ENCODE data around the gene SYCE1. TPM values are rescaled to one million over a fixed set of nuclear protein-coding genes. Genes with fewer than 3 reads are reported as not detected.
A peak's percentile ranks its signal among the peaks of the same experiment; 100 is the strongest.

SYCE1 gene
- total RNA-seq, 1 donor from 2014 or later = 2.4 TPM

DNA sequence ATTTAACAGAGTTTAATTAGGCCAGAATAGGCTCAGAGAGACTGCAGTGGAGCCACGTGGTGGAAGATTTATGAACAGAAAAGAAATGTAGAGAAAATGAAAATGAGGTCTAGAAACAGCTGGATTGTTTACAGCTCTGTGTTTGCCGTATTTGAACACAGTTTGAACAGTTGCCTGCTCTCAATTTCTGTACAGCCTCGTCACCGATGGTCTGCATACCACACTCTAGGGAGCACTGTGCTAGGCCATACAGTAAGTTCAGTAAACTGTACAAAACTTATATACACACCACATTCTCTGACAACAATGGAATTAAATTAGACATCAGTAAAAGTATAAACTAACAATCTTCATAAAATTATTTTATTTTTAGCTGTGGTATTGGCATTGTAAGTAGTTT, 49.3 kb downstream of the SYCE1 start:
- DNase-seq (ENCODE audit: low spot score) (no peak), ATAC-seq (no peak)

DNA sequence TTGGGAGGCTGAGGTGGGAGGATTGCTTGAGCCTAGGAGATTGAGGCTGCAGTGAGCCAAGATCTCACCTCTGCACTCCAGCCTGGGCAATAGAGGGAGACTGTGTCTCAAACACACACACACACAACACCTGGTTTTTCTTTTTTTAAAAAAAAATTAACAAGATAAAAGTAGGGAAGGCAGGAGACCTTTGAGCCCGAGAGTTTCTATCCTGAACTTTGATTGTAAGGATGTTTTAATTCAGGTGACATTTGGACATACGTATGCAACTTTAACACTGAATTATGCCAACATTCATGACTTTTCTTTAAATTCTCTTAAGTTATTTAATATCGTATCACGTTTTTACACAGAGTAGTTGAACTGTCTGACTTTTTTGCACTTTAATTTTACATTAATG, 49.9 kb downstream of the SYCE1 start:
- DNase-seq (ENCODE audit: low spot score) = no peak
- no peak for ATAC-seq

GRCh38 chr10:133511907-133512528, 53.4 kb downstream of the SYCE1 start:
- peak; percentile 54 for ATAC-seq
- DNase-seq (ENCODE audit: low spot score) = no peak

DNA sequence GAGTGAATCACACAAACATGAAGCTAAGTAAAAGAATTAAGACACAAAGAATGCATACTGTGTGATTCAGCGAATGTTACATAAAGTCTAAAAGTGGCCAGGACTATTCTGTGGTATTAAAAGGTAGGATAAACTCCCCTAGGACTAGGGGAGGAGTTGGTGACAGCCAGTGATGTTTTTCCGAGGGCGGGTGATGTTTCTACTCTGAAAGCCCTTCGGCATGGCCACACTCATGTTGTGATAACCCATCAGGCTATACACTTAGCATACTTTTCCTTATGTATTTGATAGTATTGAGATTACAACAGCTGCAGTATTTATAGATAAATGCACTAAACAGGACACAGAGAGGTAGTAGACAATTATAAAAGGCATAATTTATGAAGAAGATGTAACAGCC, 54.0 kb downstream of the SYCE1 start:
- DNase-seq (ENCODE audit: low spot score) (no peak), ATAC-seq (peak; percentile 16)

- ATAC-seq (no peak), DNase-seq (ENCODE audit: low spot score) (no peak)
Observed at GRCh38 chr10:133509700-133510099, 55.7 kb downstream of the SYCE1 start.

Other genes starting within 250 kb of the SYCE1 start
- gene CALY, start 228.7 kb downstream of the SYCE1 start, total RNA-seq = 0.45 TPM
- 275 TPM for gene PRAP1, start 218.2 kb downstream of the SYCE1 start, total RNA-seq
- gene FUOM, start 207.6 kb downstream of the SYCE1 start, total RNA-seq = 177 TPM
- 764 TPM for gene ECHS1, start 192.2 kb downstream of the SYCE1 start, total RNA-seq
- gene PAOX, start 186.3 kb downstream of the SYCE1 start, total RNA-seq = 18.0 TPM
- 47.3 TPM for gene MTG1, start 171.4 kb downstream of the SYCE1 start, total RNA-seq
- gene SPRN, start 141.0 kb downstream of the SYCE1 start, total RNA-seq = 0.18 TPM
- 0.53 TPM for gene SCART1, start 111.6 kb downstream of the SYCE1 start, total RNA-seq
- gene CYP2E1, start 38.2 kb downstream of the SYCE1 start, total RNA-seq = 3,844 TPM
- not detected for gene FRG2B, start 61.2 kb upstream of the SYCE1 start, total RNA-seq